PC-3 (cell line): ENCODE results near the gene HGS. TPM values are rescaled to one million over a fixed set of nuclear protein-coding genes. Genes with fewer than 3 reads are reported as not detected.

Experiments
- ATAC-seq: fragments of 200-7000 bp; cut with Tn5 transposase; 2 replicates; pipeline ENCODE4 v1.9.1; 2020; ENCODE audit warnings: mild to moderate bottlenecking, moderate library complexity
- BruUV-seq: library from RNA; stranded (reverse); fragments of 400-500 nt; replicated peaks from 2 replicates; lab custom pipeline; 2021; lab: Mats Ljungman, UMichigan
- CTCF ChIA-PET: fragments of 300-600 bp; sonication (Branson Sonifier 250); formaldehyde crosslinking; loops from one replicate; lab custom pipeline; 2022; ENCODE audit warnings: antibody characterized with exemption; lab: Charles Lee
- POLR2A ChIA-PET: fragments of 300-600 bp; sonication (Branson Sonifier 250); formaldehyde crosslinking; loops from one replicate; lab custom pipeline; 2022; ENCODE audit warnings: antibody characterized with exemption; ENCODE audit not compliant: unreplicated experiment; lab: Charles Lee
- DNase-seq: peaks from one replicate; pipeline ENCODE4 v3.0.0-alpha.2; 2015
- H2AFZ ChIP-seq: fragments of 300-600 bp; sonication (generic); 2 replicates; pipeline ENCODE4 v1.6.0; 2016; ENCODE audit warnings: antibody characterized with exemption, low read length
- H3F3A ChIP-seq: fragments of 300-600 bp; sonication (generic); one replicate; pipeline ENCODE4 v1.6.0; 2017; ENCODE audit warnings: antibody characterized with exemption, low read length, control low read depth, mild to moderate bottlenecking; ENCODE audit not compliant: unreplicated experiment
- H3K27ac ChIP-seq: fragments of 300-600 bp; sonication (generic); 2 replicates; pipeline ENCODE4 v1.5.1; 2016; ENCODE audit warnings: mild to moderate bottlenecking, low read length
- H3K27me3 ChIP-seq: fragments of 300-600 bp; sonication (generic); 2 replicates; pipeline ENCODE4 v1.6.1; 2016; ENCODE audit warnings: low read length, mixed read lengths
- H3K36me3 ChIP-seq: fragments of 300-600 bp; sonication (generic); 2 replicates; pipeline ENCODE4 v1.6.1; 2016; ENCODE audit warnings: low read depth, mixed run types, low read length, mixed read lengths
- H3K4me1 ChIP-seq: fragments of 300-600 bp; sonication (generic); 2 replicates; pipeline ENCODE4 v1.5.1; 2016; ENCODE audit warnings: low read length; ENCODE audit not compliant: insufficient read depth
- H3K4me2 ChIP-seq: fragments of 300-600 bp; sonication (generic); 2 replicates; pipeline ENCODE4 v1.6.0; 2016; ENCODE audit warnings: low read length
- H3K4me3 ChIP-seq: fragments of 300-600 bp; sonication (generic); 2 replicates; pipeline ENCODE4 v1.5.1; 2016; ENCODE audit warnings: mild to moderate bottlenecking, low read length, mixed read lengths
- H3K79me2 ChIP-seq: fragments of 300-600 bp; sonication (generic); 2 replicates; pipeline ENCODE4 v1.6.1; 2017; ENCODE audit warnings: low read length, mixed read lengths
- H3K9ac ChIP-seq: fragments of 300-600 bp; sonication (generic); 2 replicates; pipeline ENCODE4 v1.6.0; 2016; ENCODE audit warnings: mild to moderate bottlenecking, low read length
- H3K9me2 ChIP-seq: fragments of 300-600 bp; sonication (generic); replicated peaks from 2 replicates; pipeline ENCODE4 v1.6.1; 2016; ENCODE audit warnings: mixed run types, low read length, mixed read lengths
- H3K9me3 ChIP-seq: fragments of 300-600 bp; sonication (generic); 2 replicates; pipeline ENCODE4 v1.6.1; 2016; ENCODE audit warnings: low read length, mixed read lengths
- H4K20me1 ChIP-seq: fragments of 300-600 bp; sonication (generic); 2 replicates; pipeline ENCODE4 v1.6.1; 2016; ENCODE audit warnings: low read length, mixed read lengths
- CTCF ChIP-seq: fragments of 300-600 bp; sonication (generic); conservative IDR thresholded peaks from 2 replicates; pipeline ENCODE4 v1.5.1; 2017; ENCODE audit warnings: antibody characterized with exemption, low read depth, mild to moderate bottlenecking, low read length
- EZH2 ChIP-seq: fragments of 300-600 bp; sonication (generic); IDR thresholded peaks from one replicate; pipeline ENCODE4 v1.6.1; 2017; ENCODE audit warnings: antibody characterized with exemption, mild to moderate bottlenecking, low read length; ENCODE audit not compliant: unreplicated experiment
- EZH2phosphoT487 ChIP-seq: fragments of 300-600 bp; sonication (generic); IDR thresholded peaks from 2 replicates; pipeline ENCODE4 v1.6.1; 2018; ENCODE audit warnings: mild to moderate bottlenecking, antibody characterized with exemption, low read length, borderline replicate concordance
- intact Hi-C: fragments of 100-400 bp; cut with micrococcal nuclease; formaldehyde crosslinking; loops from 2 replicates; pipeline ENCODE4 v1.9.0; 2023
- total RNA-seq: library from RNA; depleted of rRNA; stranded (reverse); fragments of >200 nt; gene quantifications from 2 replicates; pipeline ENCODE4 v1.2.3, GENCODE V29; 2014

The HGS gene
- total RNA-seq, 1 experiment from 2014 or later: 177 TPM

GRCh38 chr17:81656118-81656743, 27.6 kb upstream of the HGS start, which contains the start of gene PDE6G:
Gene PDE6G, minus strand, starts transcription at chr17:81656542. Its CDS starts 3,237 bp downstream, at chr17:81653305.
- POLR2A ChIA-PET: no interaction called here
- BruUV-seq: no TSS peak

GRCh38 chr17:81656835-81657234, 27.0 kb upstream of the HGS start:
- no peak overlapping the region for H3K9ac ChIP-seq
- CTCF ChIA-PET: no interaction called here
- BruUV-seq: no TSS peak

More at GRCh38 chr17:81656118-81656743, 27.6 kb upstream of the HGS start, which contains the start of gene PDE6G:
- H2AFZ ChIP-seq: no peak within 1 kb of the TSS
- H3K9me2 ChIP-seq: no peaks in the 10 kb centered on the region
- no peak for DNase-seq
- intact Hi-C loops: no loop called here
- no peaks in the 10 kb centered on the region for H3K27me3 ChIP-seq
- TF ChIP-seq CTCF (no peak), EZH2phosphoT487 (no peak), EZH2 (no peak)
- ATAC-seq: no peak
- H3K9me3 ChIP-seq: no peaks in the 10 kb centered on the region
- H3K4me2 ChIP-seq: no peak within 1 kb of the TSS
- H3F3A ChIP-seq: no peaks in the 10 kb centered on the region
- H3K4me1 ChIP-seq: peaks cover 19% of the 10 kb centered on the region
- no peak within 1 kb of the TSS for H3K9ac ChIP-seq
- no peaks in the 10 kb centered on the region for H3K36me3 ChIP-seq
- H3K4me3 ChIP-seq: no peak within 1 kb of the TSS
- no peaks in the 10 kb centered on the region for H4K20me1 ChIP-seq
- no peak within 1 kb of the TSS for H3K27ac ChIP-seq
- no peaks in the 10 kb centered on the region for H3K79me2 ChIP-seq
- CTCF ChIA-PET: no interaction called here

GRCh38 chr17:81659038-81659437, 24.8 kb upstream of the HGS start:
- intact Hi-C loops: no loop called here
- Histone ChIP-seq H3K4me2 (peak overlapping the region; percentile 76), H3K4me1 (peaks cover 17% of the 10 kb centered on the region), H3K27ac (peak overlapping the region; percentile 25; the same call in 1 of the 2 replicates), H4K20me1 (no peaks in the 10 kb centered on the region), H3K36me3 (no peaks in the 10 kb centered on the region), H3F3A (no peaks in the 10 kb centered on the region), H3K4me3 (no peak overlapping the region; the same call in 1 of the 2 replicates), H3K27me3 (no peaks in the 10 kb centered on the region), H3K79me2 (no peaks in the 10 kb centered on the region), H3K9me3 (no peaks in the 10 kb centered on the region), H3K9ac (no peak overlapping the region), H2AFZ (no peak overlapping the region), H3K9me2 (no peaks in the 10 kb centered on the region)
- POLR2A ChIA-PET: no interaction called here
- no peak for ATAC-seq
- DNase-seq: no peak
- no TSS peak for BruUV-seq
- TF ChIP-seq CTCF (no peak), EZH2phosphoT487 (no peak), EZH2 (no peak)
- CTCF ChIA-PET: no interaction called here

More at GRCh38 chr17:81656835-81657234, 27.0 kb upstream of the HGS start:
- no peaks in the 10 kb centered on the region for H3K9me2 ChIP-seq
- H3K9me3 ChIP-seq: no peaks in the 10 kb centered on the region
- no peaks in the 10 kb centered on the region for H3F3A ChIP-seq
- DNase-seq (no peak), ATAC-seq (no peak)
- no peak for TF ChIP-seq EZH2phosphoT487
- no peak overlapping the region for H2AFZ ChIP-seq
- no peak overlapping the region for H3K4me2 ChIP-seq
- no peaks in the 10 kb centered on the region for H3K27me3 ChIP-seq
- peaks cover 13% of the 10 kb centered on the region for H3K4me1 ChIP-seq
- POLR2A ChIA-PET: no interaction called here
- H3K36me3 ChIP-seq: no peaks in the 10 kb centered on the region
- no peak overlapping the region for H3K4me3 ChIP-seq
- H3K79me2 ChIP-seq: no peaks in the 10 kb centered on the region
- no peaks in the 10 kb centered on the region for H4K20me1 ChIP-seq
- H3K27ac ChIP-seq: no peak overlapping the region
- intact Hi-C loops: no loop called here
